Uterus (tissue), 2 donors: ENCODE data around the gene GRK5.

Experiments used
- CTCF ChIP-seq, 4 experiments: fragments of 200-600 bp in 2 of 4; fragments of 450-650 bp in 2 of 4; sonication (generic) in 2 of 4; IDR thresholded peaks; one replicate each; pipeline ENCODE4 v1.5.1; 2016 to 2019; ENCODE audit warnings: antibody characterized with exemption in 4 of 4, mild to moderate bottlenecking in 2 of 4, moderate library complexity in 1 of 4
- POLR2A ChIP-seq, 2 donors: fragments of 450-650 bp; IDR thresholded peaks; one replicate each; pipeline ENCODE4 v1.6.1; 2016; ENCODE audit warnings: antibody characterized with exemption in 2 of 2, mild to moderate bottlenecking in 1 of 2, moderate library complexity in 1 of 2

GRCh38 chr10:119454316-119454715 lies 246.9 kb downstream of the GRK5 start:
- TF ChIP-seq CTCF (IDR thresholded peaks at IDR 0.05) = no peak
- no peak for TF ChIP-seq POLR2A (IDR thresholded peaks at IDR 0.05)
